ENCODE results near the gene VWF.

The VWF gene

DNA sequence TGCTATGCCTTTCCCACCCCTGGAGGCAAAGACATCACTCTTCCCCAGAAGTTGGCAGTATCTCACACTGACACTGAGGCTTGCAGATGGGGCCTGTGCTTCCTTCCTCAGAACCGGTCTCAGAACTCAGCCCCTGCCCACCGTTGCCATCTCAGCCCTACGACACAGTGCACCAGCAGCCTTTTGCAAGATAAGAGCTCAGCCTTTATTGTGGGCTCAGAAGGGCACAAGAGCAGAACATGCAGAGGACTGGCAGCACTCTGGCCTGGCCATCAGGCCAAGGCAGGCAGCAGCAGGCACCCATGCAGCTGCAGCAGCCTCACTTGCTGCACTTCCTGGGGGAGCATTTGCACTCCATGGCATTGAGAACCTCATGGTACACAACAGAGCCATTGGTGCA, 175.8 kb downstream of the VWF start:
- no peak for DNase-seq (ENCODE audit: low spot score)

DNA sequence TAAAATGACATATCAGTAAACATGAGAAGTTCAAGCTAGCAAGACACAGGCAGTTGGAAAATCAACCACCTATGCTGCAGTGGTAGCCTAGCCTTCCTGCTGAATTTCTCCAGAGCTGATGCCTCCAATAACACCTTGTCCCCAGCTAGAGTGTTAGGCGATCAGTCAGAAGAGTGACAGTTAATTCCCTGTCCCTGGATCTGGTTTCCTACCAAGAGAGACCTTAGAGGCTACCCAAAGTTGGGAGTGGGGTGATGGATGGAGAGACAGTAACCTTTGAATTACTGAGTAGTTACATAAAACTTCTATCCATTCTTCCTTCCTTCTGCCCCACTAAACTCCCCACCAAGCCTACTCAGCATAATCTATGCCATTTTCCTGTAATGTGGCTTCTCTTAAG, 177.5 kb downstream of the VWF start:
- no peak for DNase-seq (ENCODE audit: low spot score)

DNA sequence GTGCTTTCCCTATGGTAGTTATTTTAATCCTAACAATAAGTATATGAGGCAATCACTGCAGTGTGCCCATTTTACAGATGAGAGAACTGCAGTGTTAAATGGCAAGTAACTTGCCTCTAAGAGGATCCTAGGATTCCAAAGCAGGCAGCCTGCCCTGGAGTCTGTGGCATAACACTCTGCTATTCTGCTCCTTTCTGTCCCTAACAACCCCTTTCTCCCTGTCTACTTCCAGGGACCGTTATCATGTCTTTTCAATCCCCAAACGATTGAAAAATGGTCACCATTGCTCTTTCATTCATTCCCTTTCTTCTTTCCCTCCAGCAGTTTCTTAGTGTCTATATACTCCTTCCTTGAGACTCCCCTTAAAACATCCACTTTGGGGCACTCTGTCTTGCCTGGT, 178.1 kb downstream of the VWF start:
- no peak for DNase-seq (ENCODE audit: low spot score)

DNA sequence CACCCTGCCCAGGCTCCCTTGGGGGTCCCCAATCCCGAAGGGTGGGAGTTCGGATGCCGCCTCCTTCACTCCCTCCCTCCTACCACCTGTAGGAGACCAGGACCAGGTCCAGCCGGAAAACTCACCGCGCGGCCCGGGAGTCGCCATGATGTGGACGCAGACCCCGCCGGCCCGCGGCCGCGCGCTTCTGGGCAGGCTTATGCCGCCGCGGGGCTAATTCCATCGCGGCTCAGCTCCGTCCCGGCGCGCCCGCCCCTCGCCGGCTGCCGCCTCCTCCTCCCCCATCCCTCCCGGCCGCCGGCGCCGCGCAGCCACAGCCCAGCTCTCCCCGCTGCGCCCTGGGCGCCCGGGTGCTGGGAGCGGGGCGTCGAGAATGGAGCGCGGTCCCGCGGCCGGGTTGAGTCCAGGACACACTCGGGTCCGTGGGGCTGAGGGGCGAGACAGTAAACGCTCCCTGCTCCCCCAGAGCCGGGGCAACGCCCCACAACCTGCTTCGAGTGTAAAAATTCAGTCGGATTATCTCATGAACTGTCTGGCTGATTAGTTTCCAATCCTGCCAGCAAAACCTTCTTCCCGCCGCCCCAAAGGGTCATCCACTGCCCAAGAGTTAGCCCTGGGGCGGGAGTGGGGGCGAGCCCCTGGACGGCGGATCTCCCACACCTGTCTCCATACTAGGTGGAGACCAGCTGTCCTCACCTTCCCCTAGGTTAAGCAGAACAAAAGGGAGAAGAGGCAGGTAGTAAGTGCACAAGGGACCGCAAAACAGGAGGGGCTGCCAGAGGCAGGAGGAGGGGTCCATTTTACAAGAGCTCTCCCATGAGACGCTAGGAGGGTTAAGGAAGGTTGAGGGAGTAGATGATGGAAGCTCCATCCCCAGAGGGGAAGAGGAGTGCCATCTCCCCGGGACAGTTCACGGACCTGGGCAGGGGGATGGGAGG, 179.1 kb downstream of the VWF start, which contains the start of gene ANO2:
ANO2 (minus strand) TSS at position 189 of the 938 bp plus-strand sequence; CDS start at position 147, 42 bp downstream.
- DNase-seq (ENCODE audit: low spot score), result no peak

DNA sequence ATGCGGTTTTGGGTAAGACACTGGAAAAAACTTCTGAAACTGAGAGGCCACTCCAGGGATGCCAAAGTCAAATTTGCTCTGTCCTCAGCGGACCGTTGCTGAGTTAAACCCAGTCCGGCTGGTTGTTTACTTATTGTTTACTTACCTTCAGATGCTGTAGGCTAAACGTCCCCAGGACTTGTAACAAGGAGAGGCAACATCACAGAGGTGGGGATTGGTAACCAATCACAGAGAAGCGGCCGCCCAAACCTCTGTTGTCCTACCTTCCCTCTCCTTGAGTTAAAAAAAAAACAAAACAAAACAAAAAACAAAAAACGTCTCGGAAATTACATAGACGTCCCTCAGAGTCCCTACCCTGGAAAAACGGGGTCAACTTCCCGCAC, 179.8 kb downstream of the VWF start:
- no peak for DNase-seq (ENCODE audit: low spot score)

DNA sequence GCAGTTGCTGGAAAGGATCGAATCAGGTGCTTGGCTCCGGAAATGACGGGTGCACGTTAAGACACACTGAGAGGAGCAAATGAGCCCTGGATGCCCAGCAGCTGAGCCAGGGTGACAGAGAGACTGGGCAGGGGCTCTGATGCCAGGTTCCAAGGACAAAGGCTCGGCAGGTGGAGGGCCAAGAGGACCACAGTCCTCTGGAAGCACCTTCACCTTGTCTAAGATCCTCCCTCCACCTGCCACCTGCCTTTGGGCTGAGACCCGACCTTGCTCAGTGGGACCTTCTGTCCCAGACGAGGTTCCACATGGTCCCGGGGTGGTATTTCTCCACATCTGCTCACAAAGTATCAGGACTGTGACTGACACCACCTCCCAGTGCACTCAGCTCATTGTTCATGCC, 180.4 kb downstream of the VWF start:
- no peak for DNase-seq (ENCODE audit: low spot score)

DNA sequence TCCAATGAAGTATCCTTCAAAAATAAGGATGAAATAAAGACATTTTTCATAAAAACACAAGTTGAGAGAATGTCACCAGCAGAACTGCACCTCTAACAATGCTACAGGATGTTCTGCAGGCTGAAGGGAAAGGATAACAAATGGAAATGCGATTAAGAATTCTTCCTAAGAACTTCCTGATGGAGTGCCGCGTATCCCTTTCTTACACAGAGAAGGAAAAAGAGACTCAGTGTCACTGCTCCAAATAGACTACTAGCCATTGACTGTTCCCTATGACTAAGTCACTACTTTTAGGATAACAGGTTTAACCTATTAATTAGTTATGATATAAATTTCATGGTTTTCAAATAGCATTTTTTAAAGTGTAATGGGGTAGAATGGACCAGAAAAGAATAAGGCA, 182.6 kb downstream of the VWF start:
- no peak for DNase-seq (ENCODE audit: low spot score)

DNA sequence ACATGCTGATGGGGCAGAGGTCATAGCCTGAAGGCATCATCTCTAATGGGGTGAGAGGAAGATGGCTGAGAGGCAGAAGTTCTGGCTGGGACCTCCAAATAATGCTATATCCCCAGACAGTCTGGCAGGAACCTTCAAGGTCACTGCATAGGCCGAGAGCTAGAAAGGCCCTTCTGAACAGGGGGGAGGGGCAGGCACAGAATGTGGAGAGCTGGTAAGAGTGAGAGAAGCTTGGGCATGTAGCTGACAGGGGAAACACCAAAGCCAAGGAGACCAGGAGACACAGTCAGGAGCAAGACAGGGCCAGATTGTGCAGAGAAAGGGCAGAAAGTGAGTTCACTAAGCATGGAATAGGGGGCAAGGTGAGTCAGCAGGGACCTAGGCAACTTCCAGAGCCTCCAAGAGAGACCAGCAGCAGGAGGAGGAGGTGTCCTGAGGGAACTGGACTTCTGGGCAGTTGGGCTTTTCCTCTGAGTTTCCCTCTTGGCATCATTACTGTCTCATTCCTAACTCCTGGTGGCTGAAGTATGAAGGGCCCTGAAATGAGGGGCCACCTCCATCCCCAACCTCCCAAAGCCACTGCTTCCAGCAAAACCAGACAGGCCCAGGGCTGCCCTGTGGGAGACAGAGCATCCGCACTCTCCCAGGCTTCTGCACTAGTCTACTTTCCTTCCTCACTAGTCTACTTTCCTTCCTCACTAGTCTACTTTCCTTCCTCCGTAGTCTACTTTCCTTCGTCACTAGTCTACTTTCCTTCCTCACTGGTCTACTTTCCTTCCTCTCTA, 196.5 kb downstream of the VWF start:
- no peak for DNase-seq (ENCODE audit: low spot score)

DNA sequence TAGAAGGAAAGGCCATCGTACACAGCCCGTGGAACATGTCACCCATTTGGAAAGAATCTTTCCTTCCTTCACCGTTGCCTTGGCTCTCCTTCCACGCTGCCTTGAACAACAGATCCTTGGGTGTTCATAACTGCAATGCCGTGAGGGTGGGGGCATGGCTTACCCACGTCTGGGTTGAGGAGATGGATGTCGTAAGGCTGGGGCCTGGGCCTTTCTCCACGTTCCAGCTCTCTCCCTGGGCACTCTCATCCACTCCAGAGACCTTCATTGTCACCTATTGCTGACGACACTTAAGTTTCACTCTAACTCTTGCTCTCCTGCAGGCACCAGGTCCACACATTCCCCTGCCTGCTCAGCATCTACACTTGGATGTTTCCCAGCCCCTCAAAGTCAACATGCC, 198.8 kb downstream of the VWF start:
- DNase-seq (ENCODE audit: low spot score), result no peak

DNA sequence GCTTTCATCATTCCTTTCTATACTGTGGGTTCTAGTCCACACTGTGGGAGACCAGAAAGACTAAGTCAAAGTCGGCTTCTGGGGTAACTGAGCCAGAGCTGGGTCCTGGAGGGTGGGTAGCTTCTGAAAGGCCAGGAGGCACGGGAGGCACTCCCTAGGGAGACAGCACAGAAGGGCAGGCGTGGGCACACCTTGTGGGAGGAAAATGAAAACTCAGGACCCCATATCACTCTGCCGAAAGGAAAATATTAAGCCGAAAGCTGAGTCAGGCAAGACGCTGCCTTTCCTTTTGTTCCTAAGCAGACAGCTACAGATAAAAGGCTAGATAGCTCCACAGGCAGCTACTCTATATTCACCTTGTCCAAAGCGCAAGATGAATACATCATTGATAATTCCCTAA, 200.1 kb downstream of the VWF start:
- DNase-seq (ENCODE audit: low spot score), result no peak

DNA sequence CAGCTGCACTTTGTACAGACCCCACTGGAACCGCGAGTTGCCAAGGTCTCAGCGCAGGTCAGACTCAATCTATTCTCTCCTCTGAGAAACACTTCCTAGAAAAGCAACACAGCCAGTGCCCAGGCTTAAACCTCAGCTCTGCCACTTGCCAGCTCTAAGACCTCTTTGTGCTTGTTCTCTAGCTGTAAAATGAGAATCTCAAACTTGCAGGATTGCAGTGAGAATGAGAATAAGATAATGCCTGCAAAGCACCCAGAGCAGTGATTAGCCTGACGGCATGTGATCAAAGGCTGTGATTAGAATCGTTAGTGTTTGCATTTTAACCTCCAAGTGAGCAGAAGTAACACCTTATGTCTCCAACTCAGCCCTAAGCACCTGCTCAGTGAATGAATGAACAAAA, 200.7 kb downstream of the VWF start:
- no peak for DNase-seq (ENCODE audit: low spot score)

DNA sequence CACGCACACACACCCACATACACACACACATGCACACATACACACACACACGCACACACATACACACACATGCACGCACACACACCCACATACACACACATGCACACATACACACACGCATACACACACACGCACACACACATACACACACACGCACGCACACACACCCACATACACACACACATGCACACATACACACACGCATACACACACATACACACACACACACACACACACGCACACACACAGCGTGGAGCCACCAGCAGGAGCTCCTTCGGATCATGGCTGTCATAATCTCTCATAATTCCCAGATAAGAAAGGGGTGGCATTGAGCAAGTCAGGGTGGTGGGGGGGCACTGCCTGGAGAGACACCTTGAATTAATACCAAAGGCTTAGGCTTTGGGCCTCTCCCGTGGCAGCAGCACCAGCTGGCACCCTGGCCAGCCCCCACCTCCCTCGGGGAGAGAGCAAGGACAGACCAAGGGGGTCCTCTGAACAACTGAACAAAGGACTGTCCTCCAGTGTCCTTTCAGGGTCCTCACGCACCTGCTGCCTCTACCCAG, 201.3 kb downstream of the VWF start:
- no peak for DNase-seq (ENCODE audit: low spot score)

DNA sequence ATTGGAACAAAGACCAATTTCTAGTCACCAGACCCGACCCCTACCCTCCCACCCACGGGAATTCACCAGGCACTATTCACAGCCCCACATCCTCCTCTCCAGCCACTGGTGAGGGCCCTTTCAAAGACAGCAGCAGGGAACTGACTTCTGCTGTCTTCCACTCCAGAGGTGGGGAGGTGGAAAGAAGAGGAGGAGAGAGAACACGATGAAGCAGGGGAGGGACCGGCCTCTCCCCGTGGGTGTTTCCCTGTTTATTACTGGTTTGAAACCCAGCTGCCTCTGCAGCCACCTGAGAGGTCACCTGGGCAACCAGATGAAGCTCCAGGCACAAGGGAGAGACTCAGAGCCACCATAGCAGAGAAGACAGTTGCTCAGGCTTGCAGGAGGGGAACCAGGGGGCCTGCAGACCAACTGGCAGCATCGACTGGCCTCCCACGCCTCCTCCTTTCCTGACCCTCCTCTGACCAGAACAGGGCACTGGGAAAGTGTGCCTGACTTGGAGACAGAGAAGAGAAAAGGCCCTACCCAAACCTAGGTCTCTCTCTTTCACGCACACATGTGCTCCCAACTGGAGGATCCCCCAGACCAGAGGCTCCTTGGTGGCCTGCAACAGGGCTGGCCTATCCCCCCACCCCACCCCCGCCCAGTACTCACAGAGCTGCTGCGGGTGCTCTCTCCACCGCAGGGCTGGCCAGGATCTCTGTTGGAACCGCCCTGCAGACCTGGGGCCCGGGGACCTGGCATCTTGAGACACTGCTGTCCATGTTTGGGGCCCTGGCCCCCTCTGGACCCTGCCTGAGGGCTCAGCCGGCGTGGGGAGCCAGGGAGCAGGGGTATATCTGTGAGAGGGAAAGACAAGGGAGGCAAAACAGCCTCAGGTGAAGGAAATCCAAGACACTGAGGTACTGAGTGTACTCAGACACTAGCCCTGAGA, 202.2 kb downstream of the VWF start:
- DNase-seq (ENCODE audit: low spot score), result no peak

DNA sequence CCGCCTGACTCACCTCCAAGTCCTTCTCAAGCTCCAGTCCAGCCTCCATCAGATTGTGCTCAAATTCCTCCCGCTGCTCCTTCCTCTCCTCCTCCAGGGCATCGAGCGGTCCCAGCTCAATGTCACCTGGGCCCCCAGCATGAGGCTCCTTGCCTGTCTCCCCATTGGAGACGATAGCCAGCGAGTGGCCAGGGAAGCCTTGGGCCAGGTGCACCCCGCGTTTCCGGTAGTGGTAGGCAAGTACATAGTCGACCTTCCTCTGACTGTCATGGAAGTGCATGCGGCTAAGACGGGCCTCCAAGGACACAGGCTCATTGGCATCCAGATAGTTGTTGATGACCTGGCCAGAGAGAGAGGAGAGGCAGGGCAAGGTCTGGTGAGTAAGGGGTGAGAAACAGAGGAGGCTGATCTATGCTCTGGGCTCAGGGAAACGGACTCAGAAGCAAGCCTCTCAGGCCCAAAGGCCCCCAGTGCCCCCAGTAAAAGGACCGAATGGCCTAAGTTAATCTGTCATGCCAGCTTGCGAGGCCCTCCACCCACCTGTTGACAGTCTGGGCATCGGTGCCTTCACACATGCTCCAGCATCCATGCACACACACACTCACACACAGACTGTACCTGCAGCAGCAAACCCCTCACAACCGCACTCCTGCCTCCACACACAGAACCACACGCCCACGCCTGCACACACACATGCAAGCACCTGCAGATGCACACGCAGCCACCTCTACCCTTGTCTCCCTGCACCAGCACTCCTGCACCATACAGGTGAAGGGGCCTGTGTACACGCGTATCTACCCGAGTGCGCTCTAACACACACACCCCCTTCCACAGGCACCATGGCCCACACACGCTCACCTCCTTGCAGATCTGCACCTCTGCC, 203.2 kb downstream of the VWF start:
- DNase-seq (ENCODE audit: low spot score), result no peak

DNA sequence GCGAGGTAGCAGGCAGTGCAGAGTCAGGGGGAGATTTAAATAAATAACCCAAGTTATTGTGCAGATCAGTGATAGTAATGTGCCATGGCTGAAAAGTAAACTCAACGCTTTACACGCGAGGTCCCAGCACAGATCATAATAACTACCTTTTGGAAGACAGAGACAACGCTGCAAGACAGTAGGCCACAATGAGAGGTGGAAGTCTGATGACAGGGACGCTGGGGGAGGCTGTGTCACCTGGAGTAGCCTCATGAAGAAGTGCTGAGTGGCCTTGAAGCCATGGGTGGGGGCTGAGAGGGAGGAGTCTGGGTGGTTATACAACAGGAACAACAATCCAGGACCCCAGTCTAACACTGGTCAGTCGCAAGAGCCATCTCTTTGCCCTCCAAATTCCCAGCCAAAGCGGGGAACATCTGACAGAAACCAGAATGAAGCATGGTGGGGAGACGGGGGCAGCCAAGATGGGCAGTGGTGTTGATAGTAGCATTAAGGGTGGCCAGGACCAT, 207.6 kb downstream of the VWF start:
- no peak for DNase-seq (ENCODE audit: low spot score)

DNA sequence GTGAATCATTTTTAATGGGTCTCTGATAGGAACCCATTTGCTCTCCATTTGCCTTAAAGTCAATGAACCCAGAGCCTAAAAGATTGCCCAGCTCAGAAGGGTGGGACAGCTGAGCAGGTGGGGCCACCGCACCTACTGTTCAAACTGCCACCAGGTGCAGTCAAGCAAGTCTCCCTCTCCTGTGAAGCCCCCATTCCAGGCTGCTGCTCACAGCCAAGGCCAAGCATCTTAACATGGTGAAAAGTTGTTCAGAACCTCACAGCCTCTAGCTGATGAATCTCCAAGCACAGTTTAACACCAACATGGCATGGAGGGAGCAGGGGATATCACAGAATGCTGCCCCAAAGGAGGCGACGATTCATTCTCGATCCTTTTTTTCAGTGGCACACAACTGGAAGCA, 209.0 kb downstream of the VWF start:
- DNase-seq (ENCODE audit: low spot score), result no peak

DNA sequence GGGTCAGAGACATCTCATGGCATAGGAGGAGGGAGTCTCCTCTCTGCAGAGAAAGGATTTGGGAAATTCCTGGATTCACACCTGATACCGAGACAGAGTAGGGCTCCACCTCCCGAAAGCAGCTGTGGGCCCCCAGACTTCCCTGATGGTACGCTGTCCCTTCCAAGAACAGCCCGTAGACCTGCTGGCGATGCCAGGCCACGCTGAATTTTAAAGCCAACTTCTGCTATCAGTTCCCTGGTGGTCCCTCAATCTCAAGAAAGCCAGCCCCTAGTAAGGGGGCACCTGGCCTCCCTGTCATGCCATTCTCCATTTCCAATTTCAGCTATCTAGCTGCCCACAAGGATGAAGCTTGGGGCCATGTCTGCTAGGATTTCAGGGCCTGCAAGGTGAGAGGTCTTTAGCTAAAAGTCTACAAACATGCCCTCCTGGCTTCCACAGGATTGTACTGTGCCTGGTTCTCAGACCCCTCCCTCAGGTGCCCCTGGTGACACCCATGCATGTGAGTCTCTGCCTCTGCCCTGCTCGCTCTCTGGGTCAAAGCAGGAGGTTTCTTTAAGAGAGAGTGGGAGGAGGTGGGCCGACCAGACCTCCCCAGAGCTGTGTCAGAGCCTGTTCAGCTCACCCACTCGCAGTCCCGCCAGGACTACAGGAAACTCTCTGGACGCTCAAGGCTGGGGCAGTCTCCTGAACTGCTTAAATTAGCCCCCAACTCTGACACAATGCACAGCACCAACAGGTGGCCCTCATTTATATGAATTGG, 209.9 kb downstream of the VWF start:
- no peak for DNase-seq (ENCODE audit: low spot score)

DNA sequence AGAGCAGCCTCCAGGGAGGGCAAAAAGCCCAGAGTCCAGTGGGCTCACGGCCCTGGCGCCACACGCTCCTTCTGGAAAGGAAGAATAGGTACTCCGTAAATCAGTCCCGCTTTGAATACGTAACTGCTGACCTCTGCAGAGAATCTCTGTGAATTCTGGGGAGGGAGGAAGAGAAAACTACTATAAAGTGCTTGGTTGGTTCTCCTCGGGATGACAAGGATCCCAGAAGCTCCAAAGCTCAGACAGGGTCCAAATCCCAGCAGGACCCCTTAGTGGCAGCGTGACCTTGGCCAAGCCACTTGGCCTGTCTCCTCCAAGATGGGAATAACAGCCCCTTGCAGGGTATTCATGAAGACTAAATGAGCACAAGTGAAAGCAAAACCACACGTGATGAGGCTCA, 211.1 kb downstream of the VWF start:
- DNase-seq (ENCODE audit: low spot score), result no peak

DNA sequence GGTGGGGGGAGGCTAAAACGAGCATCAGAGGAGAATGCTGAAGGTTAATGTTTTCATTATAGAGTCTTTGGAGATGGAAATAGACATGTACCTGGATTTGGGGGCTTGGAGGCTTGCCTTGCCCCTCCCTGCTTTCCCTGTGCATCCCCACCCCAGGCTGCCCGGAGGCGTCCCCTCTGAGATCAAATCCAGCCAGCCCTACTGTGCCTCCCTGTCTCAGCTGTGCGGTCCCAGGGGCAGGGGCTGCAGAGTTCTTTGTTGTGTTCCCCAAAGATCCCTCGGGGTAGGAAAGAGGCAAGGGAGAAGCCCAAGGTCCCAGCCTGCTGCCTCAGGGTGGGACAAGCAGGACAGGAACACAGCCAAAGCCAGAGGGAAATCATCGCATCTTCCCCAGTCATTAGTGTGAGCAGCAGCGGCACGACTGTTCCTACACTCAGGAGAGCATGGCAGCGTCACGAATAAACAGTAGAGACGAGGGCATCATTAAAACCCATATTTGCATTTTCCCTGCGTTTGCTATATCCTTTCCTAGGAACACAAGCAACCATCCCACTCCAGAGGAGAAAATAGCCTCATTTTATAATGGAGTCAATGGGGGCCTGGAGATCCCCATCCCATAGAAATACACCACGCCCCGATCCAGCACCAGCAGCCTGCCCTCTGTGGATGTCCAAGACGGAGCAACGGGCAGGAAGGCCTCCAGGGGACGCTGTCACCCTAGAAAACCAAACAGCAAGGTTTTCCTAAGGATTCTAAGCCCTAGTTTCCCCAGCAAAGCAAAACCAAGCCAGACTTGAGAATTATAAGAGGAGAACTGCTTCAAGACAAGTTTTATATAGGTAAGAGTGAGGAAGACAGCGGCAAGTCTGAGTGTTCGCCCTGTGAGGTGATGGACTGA, 211.8 kb downstream of the VWF start:
- DNase-seq (ENCODE audit: low spot score), result no peak

All from HuH-7.5 (cell line).